ENCODE data around the gene NTMT1. TPM values are rescaled to one million over a fixed set of nuclear protein-coding genes. Genes with fewer than 3 reads are reported as not detected.

NTMT1 gene
- polyA plus RNA-seq, 3 donors: 16.0 to 43.9 (median 28.2) TPM

- no peaks in the 10 kb centered on the region for H3K36me3 Mint-ChIP-seq
- H3K27me3 Mint-ChIP-seq (ENCODE audit: low read depth in 3 of 3): peaks cover 14 to 39% (median 32%) of the 10 kb centered on the region in 3 donors
- intact Hi-C loops (cut with micrococcal nuclease): no loop called here
- Histone ChIP-seq H2AFZ (ENCODE audit: insufficient read depth, low read depth, low read length, poor library complexity, severe bottlenecking) (no peak overlapping the region), H3K9ac (ENCODE audit: insufficient read depth, low read length, poor library complexity, severe bottlenecking) (no peak overlapping the region), H3K9me3 (replicated peaks in 1 of 2; ENCODE audit: control insufficient read depth in 1 of 2, insufficient read depth in 1 of 2, low read length in 2 of 2) (no peaks in the 10 kb centered on the region), H3K27me3 (ENCODE audit: control insufficient read depth in 2 of 2, insufficient read depth in 2 of 2, low read length in 2 of 2) (peaks cover 0 to 3% of the 10 kb centered on the region in 2 donors), H3K4me3 (replicated peaks in 1 of 3; ENCODE audit: low read depth in 2 of 3, low read length in 3 of 3) (no peak overlapping the region), H3K36me3 (replicated peaks in 1 of 2; ENCODE audit: control insufficient read depth in 1 of 2, insufficient read depth in 2 of 2, low read length in 2 of 2) (no peaks in the 10 kb centered on the region), H3K27ac (ENCODE audit: low read depth in 1 of 2, low read length in 2 of 2) (no peak overlapping the region), H3K4me2 (replicated peaks; ENCODE audit: extremely low read depth, low read length, poor library complexity, severe bottlenecking) (no peak overlapping the region), H4K20me1 (ENCODE audit: insufficient read depth, low read length) (no peaks in the 10 kb centered on the region), H3K4me1 (ENCODE audit: control insufficient read depth in 1 of 2, insufficient read depth in 2 of 2, low read length in 2 of 2) (no peaks in the 10 kb centered on the region), H3K79me2 (ENCODE audit: insufficient read depth, low read length) (no peaks in the 10 kb centered on the region)
- TF ChIP-seq, protein P1, sequence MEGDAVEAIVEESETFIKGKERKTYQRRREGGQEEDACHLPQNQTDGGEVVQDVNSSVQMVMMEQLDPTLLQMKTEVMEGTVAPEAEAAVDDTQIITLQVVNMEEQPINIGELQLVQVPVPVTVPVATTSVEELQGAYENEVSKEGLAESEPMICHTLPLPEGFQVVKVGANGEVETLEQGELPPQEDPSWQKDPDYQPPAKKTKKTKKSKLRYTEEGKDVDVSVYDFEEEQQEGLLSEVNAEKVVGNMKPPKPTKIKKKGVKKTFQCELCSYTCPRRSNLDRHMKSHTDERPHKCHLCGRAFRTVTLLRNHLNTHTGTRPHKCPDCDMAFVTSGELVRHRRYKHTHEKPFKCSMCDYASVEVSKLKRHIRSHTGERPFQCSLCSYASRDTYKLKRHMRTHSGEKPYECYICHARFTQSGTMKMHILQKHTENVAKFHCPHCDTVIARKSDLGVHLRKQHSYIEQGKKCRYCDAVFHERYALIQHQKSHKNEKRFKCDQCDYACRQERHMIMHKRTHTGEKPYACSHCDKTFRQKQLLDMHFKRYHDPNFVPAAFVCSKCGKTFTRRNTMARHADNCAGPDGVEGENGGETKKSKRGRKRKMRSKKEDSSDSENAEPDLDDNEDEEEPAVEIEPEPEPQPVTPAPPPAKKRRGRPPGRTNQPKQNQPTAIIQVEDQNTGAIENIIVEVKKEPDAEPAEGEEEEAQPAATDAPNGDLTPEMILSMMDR (IDR thresholded peaks at IDR 0.05): no peak
- H3K4me3 Mint-ChIP-seq: no peak overlapping the region
- 98% methylated on average over 6 of the region's 8 CpGs for WGBS (ENCODE audit: insufficient coverage)
- peak overlapping the region in 1 of 7 donors; percentile 71 for H3K27ac Mint-ChIP-seq
- H3K4me1 Mint-ChIP-seq: no peaks in the 10 kb centered on the region
- H3K9me3 Mint-ChIP-seq: peaks cover 0 to 8% (median 0%) of the 10 kb centered on the region in 7 donors
- DNase-seq: no peak
Measured at GRCh38 chr9:129672702-129673101, 46.7 kb downstream of the NTMT1 start.

- Mint-ChIP-seq H3K9me3 (peaks cover 0 to 3% (median 0%) of the 10 kb centered on the region in 7 donors), H3K36me3 (no peaks in the 10 kb centered on the region), H3K27me3 (ENCODE audit: low read depth in 3 of 3) (peaks cover 12 to 32% (median 25%) of the 10 kb centered on the region in 3 donors), H3K4me3 (no peak overlapping the region), H3K27ac (no peak overlapping the region), H3K4me1 (no peaks in the 10 kb centered on the region)
- intact Hi-C loops (cut with micrococcal nuclease): no loop called here
- TF ChIP-seq, protein P1 (IDR thresholded peaks at IDR 0.05): no peak
- H3K27ac ChIP-seq (ENCODE audit: low read depth in 1 of 2, low read length in 2 of 2): no peak overlapping the region
- DNase-seq: no peak
- no peak overlapping the region for H3K9ac ChIP-seq (ENCODE audit: insufficient read depth, low read length, poor library complexity, severe bottlenecking)
- no peaks in the 10 kb centered on the region for H4K20me1 ChIP-seq (ENCODE audit: insufficient read depth, low read length)
- no peaks in the 10 kb centered on the region for H3K4me1 ChIP-seq (ENCODE audit: control insufficient read depth in 1 of 2, insufficient read depth in 2 of 2, low read length in 2 of 2)
- peaks cover 0 to 3% of the 10 kb centered on the region in 2 donors for H3K27me3 ChIP-seq (ENCODE audit: control insufficient read depth in 2 of 2, insufficient read depth in 2 of 2, low read length in 2 of 2)
- no peaks in the 10 kb centered on the region for H3K9me3 ChIP-seq (replicated peaks in 1 of 2; ENCODE audit: control insufficient read depth in 1 of 2, insufficient read depth in 1 of 2, low read length in 2 of 2)
- H3K79me2 ChIP-seq (ENCODE audit: insufficient read depth, low read length): no peaks in the 10 kb centered on the region
- H3K36me3 ChIP-seq (replicated peaks in 1 of 2; ENCODE audit: control insufficient read depth in 1 of 2, insufficient read depth in 2 of 2, low read length in 2 of 2): no peaks in the 10 kb centered on the region
- no peak overlapping the region for H3K4me2 ChIP-seq (replicated peaks; ENCODE audit: extremely low read depth, low read length, poor library complexity, severe bottlenecking)
- no peak overlapping the region for H3K4me3 ChIP-seq (replicated peaks in 1 of 3; ENCODE audit: low read depth in 2 of 3, low read length in 3 of 3)
- H2AFZ ChIP-seq (ENCODE audit: insufficient read depth, low read depth, low read length, poor library complexity, severe bottlenecking): no peak overlapping the region
- WGBS (ENCODE audit: insufficient coverage): 76% methylated on average over 9 of the region's 12 CpGs
Measured at GRCh38 chr9:129673602-129674001, 47.6 kb downstream of the NTMT1 start.
